Measurements from ENCODE around the gene ACVR2B. TPM values are rescaled to one million over a fixed set of nuclear protein-coding genes. Genes with fewer than 3 reads are reported as not detected.
A peak's percentile ranks its signal among the peaks of the same experiment; 100 is the strongest.

The ACVR2B gene
- polyA plus RNA-seq, 1 donor from 2014 or later = 33.3 TPM

- H3K79me2 ChIP-seq (replicated peaks; ENCODE audit: insufficient read depth, low read length) = peaks cover 74% of the 10 kb centered on the region
- no peaks in the 10 kb centered on the region for H3K27me3 ChIP-seq (ENCODE audit: insufficient read depth, low read depth, low read length)
- H3K4me2 ChIP-seq (ENCODE audit: low read length) = no peak overlapping the region
- no peaks in the 10 kb centered on the region for H3K9me3 ChIP-seq (ENCODE audit: low read length)
- no peaks in the 10 kb centered on the region for H3K9me2 ChIP-seq (ENCODE audit: insufficient read depth, low read length)
- no peak overlapping the region for H2AFZ ChIP-seq (ENCODE audit: low read depth, low read length)
- TF ChIP-seq REST (IDR thresholded peaks at IDR 0.05; ENCODE audit: borderline replicate concordance) = no peak
- TF ChIP-seq MXI1 (conservative IDR thresholded peaks at IDR 0.05; ENCODE audit: poor library complexity, severe bottlenecking) = no peak
- no peak for TF ChIP-seq RAD21 (conservative IDR thresholded peaks at IDR 0.05)
- no peak for TF ChIP-seq CTCF (IDR thresholded peaks at IDR 0.05; ENCODE audit: poor library complexity, severe bottlenecking)
- TF ChIP-seq SMC3 (conservative IDR thresholded peaks at IDR 0.05; ENCODE audit: poor library complexity) = no peak
- no peak for TF ChIP-seq EZH2 (IDR thresholded peaks at IDR 0.05; ENCODE audit: borderline replicate concordance, insufficient read depth, low read length, poor library complexity, severe bottlenecking)
- TF ChIP-seq TAF1 (IDR thresholded peaks at IDR 0.05; ENCODE audit: low read depth) = no peak
- TF ChIP-seq EP300 (conservative IDR thresholded peaks at IDR 0.05; ENCODE audit: poor library complexity, severe bottlenecking) = no peak
- no peak for TF ChIP-seq POLR2AphosphoS5 (IDR thresholded peaks at IDR 0.05)
- no peak overlapping the region for H3K27ac ChIP-seq (ENCODE audit: low read length)
- H3K9ac ChIP-seq (ENCODE audit: low read length) = no peak overlapping the region
- H4K20me1 ChIP-seq (ENCODE audit: insufficient read depth) = peaks cover 20% of the 10 kb centered on the region
- no peaks in the 10 kb centered on the region for H3F3A ChIP-seq (ENCODE audit: insufficient read depth, low read length, poor library complexity, severe bottlenecking)
- no peaks in the 10 kb centered on the region for H3K36me3 ChIP-seq (ENCODE audit: insufficient read depth, low read length)
- H3K4me3 ChIP-seq (ENCODE audit: low read length) = peak overlapping the region; percentile 96
These were observed 3.7 kb downstream of the ACVR2B start for GRCh38 chr3:38457111-38458003.

- no peak overlapping the region for H3K4me2 ChIP-seq (ENCODE audit: low read length)
- TF ChIP-seq EZH2 (IDR thresholded peaks at IDR 0.05; ENCODE audit: borderline replicate concordance, insufficient read depth, low read length, poor library complexity, severe bottlenecking) (no peak), RAD21 (conservative IDR thresholded peaks at IDR 0.05) (no peak), POLR2AphosphoS5 (IDR thresholded peaks at IDR 0.05) (no peak), SMC3 (conservative IDR thresholded peaks at IDR 0.05; ENCODE audit: poor library complexity) (no peak), CTCF (IDR thresholded peaks at IDR 0.05; ENCODE audit: poor library complexity, severe bottlenecking) (no peak), TAF1 (IDR thresholded peaks at IDR 0.05; ENCODE audit: low read depth) (no peak)
These were observed 5.3 kb downstream of the ACVR2B start for GRCh38 chr3:38458796-38459498.

More at GRCh38 chr3:38458796-38459498, 5.3 kb downstream of the ACVR2B start:
- no peak overlapping the region for H2AFZ ChIP-seq (ENCODE audit: low read depth, low read length)
- H3K9ac ChIP-seq (ENCODE audit: low read length) = no peak overlapping the region
- H3K79me2 ChIP-seq (replicated peaks; ENCODE audit: insufficient read depth, low read length) = peaks cover 90% of the 10 kb centered on the region
- H3K9me3 ChIP-seq (ENCODE audit: low read length) = no peaks in the 10 kb centered on the region
- H3K27ac ChIP-seq (ENCODE audit: low read length) = no peak overlapping the region
- H3K36me3 ChIP-seq (ENCODE audit: insufficient read depth, low read length) = no peaks in the 10 kb centered on the region
- no peak overlapping the region for H3K4me3 ChIP-seq (ENCODE audit: low read length)
- H4K20me1 ChIP-seq (ENCODE audit: insufficient read depth) = peaks cover 20% of the 10 kb centered on the region
- H3F3A ChIP-seq (ENCODE audit: insufficient read depth, low read length, poor library complexity, severe bottlenecking) = no peaks in the 10 kb centered on the region
- H3K27me3 ChIP-seq (ENCODE audit: insufficient read depth, low read depth, low read length) = no peaks in the 10 kb centered on the region
- no peaks in the 10 kb centered on the region for H3K9me2 ChIP-seq (ENCODE audit: insufficient read depth, low read length)
